Measurements from ENCODE around the gene STRBP.

DNA sequence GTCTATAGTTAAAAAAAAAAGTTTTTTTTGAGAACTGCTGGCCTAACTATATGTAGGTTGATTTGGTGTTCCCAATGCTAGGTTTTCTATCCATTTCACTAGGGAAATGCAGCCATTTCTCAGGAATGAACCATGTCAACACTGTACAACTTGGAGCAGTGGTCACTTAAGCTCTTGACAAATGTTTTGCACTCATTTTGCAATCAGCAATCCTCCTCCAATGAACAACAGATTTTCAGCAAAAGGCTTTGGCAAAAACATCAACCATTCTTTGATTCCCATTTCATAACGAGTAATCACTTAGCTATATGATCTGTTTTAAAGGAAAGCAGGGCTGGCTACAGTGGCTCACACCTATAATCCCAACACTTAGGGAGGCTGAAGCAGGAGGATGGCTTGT, 17.9 kb downstream of the STRBP start:
- TF ChIP-seq POLR2A (IDR thresholded peaks at IDR 0.05; ENCODE audit: low read depth, low read length) (no peak), POLR2AphosphoS5 (IDR thresholded peaks at IDR 0.05; ENCODE audit: low read depth, low read length) (no peak), TAF1 (IDR thresholded peaks at IDR 0.05; ENCODE audit: low read depth, low read length) (no peak)
